ENCODE measurements around the gene OVOL2. TPM values are rescaled to one million over a fixed set of nuclear protein-coding genes. Genes with fewer than 3 reads are reported as not detected.

OVOL2 gene
- total and polyA plus RNA-seq, 2 of the 8 experiments (the other 6 are each of a cell fraction or from before 2014, with no cell fraction given) = 11.0 to 11.4 TPM

GRCh38 chr20:17992847-17993513 lies 64.7 kb downstream of the OVOL2 start:
- H4K5ac ChIP-seq (ENCODE audit: insufficient read length, low read depth, low read length) = no peak overlapping the region
- TF ChIP-seq SP4 (IDR thresholded peaks at IDR 0.05; ENCODE audit: low read length) (no peak), POU5F1 (IDR thresholded peaks at IDR 0.05; ENCODE audit: low read depth, low read length) (no peak), SP2 (IDR thresholded peaks at IDR 0.05; ENCODE audit: low read length) (no peak), SIX5 (IDR thresholded peaks at IDR 0.05; ENCODE audit: low read depth, low read length) (no peak), GTF2F1 (IDR thresholded peaks at IDR 0.05; ENCODE audit: borderline replicate concordance, low read depth, low read length) (no peak), NANOG (IDR thresholded peaks at IDR 0.05; ENCODE audit: insufficient read depth, low read depth, low read length, poor library complexity, severe bottlenecking) (no peak), ZNF274 (IDR thresholded peaks at IDR 0.05; ENCODE audit: borderline replicate concordance, extremely low read depth, low read length) (no peak), BCL11A (IDR thresholded peaks at IDR 0.05; ENCODE audit: low read depth in 2 of 2, low read length in 2 of 2) (no peak), ASH2L (IDR thresholded peaks at IDR 0.05; ENCODE audit: low read length) (no peak), EZH2 (IDR thresholded peaks at IDR 0.05; ENCODE audit: low read depth, low read length, severe bottlenecking) (no peak), ATF3 (IDR thresholded peaks at IDR 0.05; ENCODE audit: insufficient read depth, low read depth, low read length) (no peak), SP1 (IDR thresholded peaks at IDR 0.05; ENCODE audit: low read depth, low read length) (no peak), POLR2AphosphoS5 (IDR thresholded peaks at IDR 0.05; ENCODE audit: low read depth, low read length) (no peak), TEAD4 (IDR thresholded peaks at IDR 0.05; ENCODE audit: low read depth, low read length) (no peak)

More at GRCh38 chr20:17992847-17993513, 64.7 kb downstream of the OVOL2 start:
- no peak overlapping the region for H2AK5ac ChIP-seq (ENCODE audit: low read depth, low read length)
- no peak overlapping the region for H2BK20ac ChIP-seq (ENCODE audit: low read length)
- ChIA-PET POLR2A (ENCODE audit: partially characterized antibody) (interaction anchor here (1.1 to 31.5 kb wide), 4 partner anchors 9 to 31 kb away, joined by 3 to 424 read pairs (median 6); partner anchors contain the start of genes MGME1 and SNX5), CTCF (ENCODE audit: partially characterized antibody) (interaction anchor here (0.6 to 4.1 kb wide), 7 partner anchors 12 to 45 kb away, joined by 3 to 27 read pairs (median 3); no protein-coding TSS in a partner anchor)
- no peak overlapping the region for H3K56ac ChIP-seq (replicated peaks; ENCODE audit: insufficient read length, low read depth, low read length)
- H2BK5ac ChIP-seq (ENCODE audit: low read depth, low read length) = no peak overlapping the region
- no peak overlapping the region for H3K18ac ChIP-seq (ENCODE audit: extremely low read depth, low read length)
- DNase-seq (ENCODE audit: low read depth in 1 of 2, low spot score in 2 of 2) (no peak), FAIRE-seq (no peak)
- H3K9me3 ChIP-seq (ENCODE audit: insufficient read depth in 2 of 2, low read depth in 1 of 2, low read length in 1 of 2) = no peaks in the 10 kb centered on the region
- H3K27ac ChIP-seq (ENCODE audit: low read depth, low read length) = no peak overlapping the region
- H3K4ac ChIP-seq (replicated peaks; ENCODE audit: insufficient read length, low read depth, low read length) = no peak overlapping the region
- no peak overlapping the region for H4K91ac ChIP-seq (replicated peaks; ENCODE audit: insufficient read length, low read length)
- peaks cover 0 to 2% of the 10 kb centered on the region in 2 experiments; a peak in 2 of 4 replicates for H3K79me2 ChIP-seq (ENCODE audit: control insufficient read depth in 1 of 2, insufficient read depth in 2 of 2, low read length in 2 of 2)
- H4K8ac ChIP-seq (ENCODE audit: extremely low read depth, insufficient read depth, low read length) = no peak overlapping the region
- H2BK15ac ChIP-seq (ENCODE audit: low read length) = no peak overlapping the region
- no peak overlapping the region for H2BK120ac ChIP-seq (replicated peaks; ENCODE audit: low read depth, low read length)
- no peak overlapping the region for H2AFZ ChIP-seq (ENCODE audit: low read length)
- H3K36me3 ChIP-seq (ENCODE audit: control insufficient read depth in 2 of 4, insufficient read depth in 4 of 4, low read length in 3 of 4) = peaks cover 7 to 37% (median 20%) of the 10 kb centered on the region in 4 experiments; a peak in 7 of 8 replicates
- H3K9ac ChIP-seq (replicated peaks in 1 of 4; ENCODE audit: extremely low read depth in 1 of 4, low read depth in 3 of 4, low read length in 3 of 4) = no peak overlapping the region
- no peak overlapping the region for H3K14ac ChIP-seq (ENCODE audit: insufficient read length)
- H4K20me1 ChIP-seq (replicated peaks in 1 of 2; ENCODE audit: control insufficient read depth in 1 of 2, insufficient read depth in 2 of 2, low read length in 2 of 2) = peaks cover 0 to 1% of the 10 kb centered on the region in 2 experiments
- H3K23ac ChIP-seq (ENCODE audit: insufficient read length) = no peak overlapping the region
- H3K27me3 ChIP-seq (replicated peaks in 1 of 4; ENCODE audit: control insufficient read depth in 3 of 4, extremely low read depth in 1 of 4, insufficient read depth in 3 of 4, low read length in 3 of 4) = no peaks in the 10 kb centered on the region
- no peaks in the 10 kb centered on the region for H3K4me1 ChIP-seq (replicated peaks in 1 of 4; ENCODE audit: control insufficient read depth in 3 of 4, insufficient read depth in 4 of 4, low read length in 3 of 4)
- no peak overlapping the region for H3K4me2 ChIP-seq (ENCODE audit: insufficient read depth in 1 of 2, low read depth in 2 of 2, low read length in 2 of 2)
- H3K79me1 ChIP-seq (ENCODE audit: low read depth, low read length) = no peaks in the 10 kb centered on the region
- H3K23me2 ChIP-seq (ENCODE audit: low read depth, low read length) = no peaks in the 10 kb centered on the region
- no peak overlapping the region for H2BK12ac ChIP-seq (ENCODE audit: low read depth, low read length)
- H3K4me3 ChIP-seq (ENCODE audit: extremely low read depth in 1 of 4, insufficient read depth in 2 of 4, low read depth in 3 of 4, low read length in 4 of 4) = no peak overlapping the region
- WGBS, 2 experiments (ENCODE audit: extremely low coverage in 1 of 2, insufficient coverage in 1 of 2, insufficient read length in 1 of 2, insufficient replicate concordance in 2 of 2, low coverage in 1 of 2, low lambda C conversion rate in 2 of 2, missing lambda C conversion rate in 1 of 2) = 84% methylated on average over 5 of the region's 5 CpGs; no CpG with 5 or more reads in 1 of the 2 experiments
